H1 (cell line): ENCODE measurements around the gene PRR4. TPM values are rescaled to one million over a fixed set of nuclear protein-coding genes. Genes with fewer than 3 reads are reported as not detected.

Source experiments
- ASH2L ChIP-seq: fragments of 200-600, 300-600 bp; sonication (generic); IDR thresholded peaks from one replicate; pipeline ENCODE4 v1.7.1; 2017; ENCODE audit warnings: low read length
- CBX8 ChIP-seq: fragments of 300-800, 300-1000 bp; sonication (generic); IDR thresholded peaks from 2 replicates; pipeline ENCODE4 v1.7.1; 2016; ENCODE audit warnings: low read depth, low read length, borderline replicate concordance
- GTF2F1 ChIP-seq: IDR thresholded peaks from 2 replicates; pipeline ENCODE4 v1.6.1; 2012; ENCODE audit warnings: low read depth, low read length, improper control_type of control experiment, borderline replicate concordance
- JUN ChIP-seq: IDR thresholded peaks from 2 replicates; pipeline ENCODE4 v1.6.1; 2011; ENCODE audit warnings: low read depth, mild to moderate bottlenecking, improper control_type of control experiment, low read length
- RFX5 ChIP-seq: IDR thresholded peaks from 2 replicates; pipeline ENCODE4 v1.6.1; 2011; ENCODE audit warnings: low read depth, low read length, improper control_type of control experiment, borderline replicate concordance
- RNF2 ChIP-seq: fragments of 200-900, 300-1000 bp; sonication (generic); IDR thresholded peaks from 2 replicates; pipeline ENCODE4 v1.7.1; 2016; ENCODE audit warnings: borderline replicate concordance, low read depth, mild to moderate bottlenecking, antibody characterized with exemption, low read length; ENCODE audit not compliant: poor library complexity, severe bottlenecking; ENCODE audit errors: missing control alignments
- SIX5 ChIP-seq: IDR thresholded peaks from 2 replicates; pipeline ENCODE4 v1.6.1; 2011; ENCODE audit warnings: mild to moderate bottlenecking, low read depth, low read length
- polyA plus RNA-seq, 7 experiments: library from polyadenylated mRNA; depleted of rRNA in 3 of 7; stranded (reverse) in 5 of 7; unstranded in 2 of 7; fragments of >200 nt in 5 of 7; fragments of 200-250 nt in 2 of 7; gene quantifications; 1 replicate in 5 of 7; 2 replicates in 1 of 7; 4 replicates in 1 of 7; pipeline versions ENCODE4 v1.2.1 to v1.2.3, GENCODE V29; 2011 to 2013; ENCODE audit warnings: missing spikeins in 2 of 7, mixed read lengths in 2 of 7
- total RNA-seq: library from RNA; stranded (reverse); fragmentation: NEBNext Ultra II Directional; extraction: Animal tissue kit (Norgen Biotek cat#: 25700); gene quantifications from 2 replicates; pipeline ENCODE4 v1.2.1, GENCODE V29; 2021
- TF ChIP-seq, protein P1 (sequence below): fragments of 300-600 bp; sonication (generic); IDR thresholded peaks from 2 replicates; pipeline ENCODE4 v1.7.1; 2012; ENCODE audit warnings: low read length, moderate library complexity, mild to moderate bottlenecking, inconsistent platforms; ENCODE audit not compliant: insufficient replicate concordance

Gene PRR4
- total and polyA plus RNA-seq, 2 of the 8 experiments (the other 6 are each of a cell fraction or from before 2014, with no cell fraction given), result 11.2 TPM; not detected in 1

DNA sequence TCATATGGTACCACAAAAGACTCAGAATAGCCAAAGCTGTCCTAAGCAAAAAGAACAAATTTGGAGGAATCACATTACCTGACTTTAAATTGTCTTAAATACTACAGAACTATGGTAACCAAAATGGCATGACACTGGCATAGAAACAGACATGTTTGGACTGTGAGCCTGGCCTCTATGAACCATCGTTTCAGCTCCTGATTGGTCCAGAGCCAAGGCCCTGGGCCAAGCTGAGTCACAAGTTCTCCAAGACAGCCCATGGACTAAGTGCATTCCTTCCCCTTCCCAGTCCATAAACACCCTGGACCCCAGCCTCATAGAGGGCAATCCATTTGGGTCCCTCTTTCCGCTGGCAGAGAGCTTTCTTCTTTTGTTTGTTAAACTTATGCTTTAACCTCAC is 12.1 kb upstream of the PRR4 start (continued):
- TF ChIP-seq, protein P1, sequence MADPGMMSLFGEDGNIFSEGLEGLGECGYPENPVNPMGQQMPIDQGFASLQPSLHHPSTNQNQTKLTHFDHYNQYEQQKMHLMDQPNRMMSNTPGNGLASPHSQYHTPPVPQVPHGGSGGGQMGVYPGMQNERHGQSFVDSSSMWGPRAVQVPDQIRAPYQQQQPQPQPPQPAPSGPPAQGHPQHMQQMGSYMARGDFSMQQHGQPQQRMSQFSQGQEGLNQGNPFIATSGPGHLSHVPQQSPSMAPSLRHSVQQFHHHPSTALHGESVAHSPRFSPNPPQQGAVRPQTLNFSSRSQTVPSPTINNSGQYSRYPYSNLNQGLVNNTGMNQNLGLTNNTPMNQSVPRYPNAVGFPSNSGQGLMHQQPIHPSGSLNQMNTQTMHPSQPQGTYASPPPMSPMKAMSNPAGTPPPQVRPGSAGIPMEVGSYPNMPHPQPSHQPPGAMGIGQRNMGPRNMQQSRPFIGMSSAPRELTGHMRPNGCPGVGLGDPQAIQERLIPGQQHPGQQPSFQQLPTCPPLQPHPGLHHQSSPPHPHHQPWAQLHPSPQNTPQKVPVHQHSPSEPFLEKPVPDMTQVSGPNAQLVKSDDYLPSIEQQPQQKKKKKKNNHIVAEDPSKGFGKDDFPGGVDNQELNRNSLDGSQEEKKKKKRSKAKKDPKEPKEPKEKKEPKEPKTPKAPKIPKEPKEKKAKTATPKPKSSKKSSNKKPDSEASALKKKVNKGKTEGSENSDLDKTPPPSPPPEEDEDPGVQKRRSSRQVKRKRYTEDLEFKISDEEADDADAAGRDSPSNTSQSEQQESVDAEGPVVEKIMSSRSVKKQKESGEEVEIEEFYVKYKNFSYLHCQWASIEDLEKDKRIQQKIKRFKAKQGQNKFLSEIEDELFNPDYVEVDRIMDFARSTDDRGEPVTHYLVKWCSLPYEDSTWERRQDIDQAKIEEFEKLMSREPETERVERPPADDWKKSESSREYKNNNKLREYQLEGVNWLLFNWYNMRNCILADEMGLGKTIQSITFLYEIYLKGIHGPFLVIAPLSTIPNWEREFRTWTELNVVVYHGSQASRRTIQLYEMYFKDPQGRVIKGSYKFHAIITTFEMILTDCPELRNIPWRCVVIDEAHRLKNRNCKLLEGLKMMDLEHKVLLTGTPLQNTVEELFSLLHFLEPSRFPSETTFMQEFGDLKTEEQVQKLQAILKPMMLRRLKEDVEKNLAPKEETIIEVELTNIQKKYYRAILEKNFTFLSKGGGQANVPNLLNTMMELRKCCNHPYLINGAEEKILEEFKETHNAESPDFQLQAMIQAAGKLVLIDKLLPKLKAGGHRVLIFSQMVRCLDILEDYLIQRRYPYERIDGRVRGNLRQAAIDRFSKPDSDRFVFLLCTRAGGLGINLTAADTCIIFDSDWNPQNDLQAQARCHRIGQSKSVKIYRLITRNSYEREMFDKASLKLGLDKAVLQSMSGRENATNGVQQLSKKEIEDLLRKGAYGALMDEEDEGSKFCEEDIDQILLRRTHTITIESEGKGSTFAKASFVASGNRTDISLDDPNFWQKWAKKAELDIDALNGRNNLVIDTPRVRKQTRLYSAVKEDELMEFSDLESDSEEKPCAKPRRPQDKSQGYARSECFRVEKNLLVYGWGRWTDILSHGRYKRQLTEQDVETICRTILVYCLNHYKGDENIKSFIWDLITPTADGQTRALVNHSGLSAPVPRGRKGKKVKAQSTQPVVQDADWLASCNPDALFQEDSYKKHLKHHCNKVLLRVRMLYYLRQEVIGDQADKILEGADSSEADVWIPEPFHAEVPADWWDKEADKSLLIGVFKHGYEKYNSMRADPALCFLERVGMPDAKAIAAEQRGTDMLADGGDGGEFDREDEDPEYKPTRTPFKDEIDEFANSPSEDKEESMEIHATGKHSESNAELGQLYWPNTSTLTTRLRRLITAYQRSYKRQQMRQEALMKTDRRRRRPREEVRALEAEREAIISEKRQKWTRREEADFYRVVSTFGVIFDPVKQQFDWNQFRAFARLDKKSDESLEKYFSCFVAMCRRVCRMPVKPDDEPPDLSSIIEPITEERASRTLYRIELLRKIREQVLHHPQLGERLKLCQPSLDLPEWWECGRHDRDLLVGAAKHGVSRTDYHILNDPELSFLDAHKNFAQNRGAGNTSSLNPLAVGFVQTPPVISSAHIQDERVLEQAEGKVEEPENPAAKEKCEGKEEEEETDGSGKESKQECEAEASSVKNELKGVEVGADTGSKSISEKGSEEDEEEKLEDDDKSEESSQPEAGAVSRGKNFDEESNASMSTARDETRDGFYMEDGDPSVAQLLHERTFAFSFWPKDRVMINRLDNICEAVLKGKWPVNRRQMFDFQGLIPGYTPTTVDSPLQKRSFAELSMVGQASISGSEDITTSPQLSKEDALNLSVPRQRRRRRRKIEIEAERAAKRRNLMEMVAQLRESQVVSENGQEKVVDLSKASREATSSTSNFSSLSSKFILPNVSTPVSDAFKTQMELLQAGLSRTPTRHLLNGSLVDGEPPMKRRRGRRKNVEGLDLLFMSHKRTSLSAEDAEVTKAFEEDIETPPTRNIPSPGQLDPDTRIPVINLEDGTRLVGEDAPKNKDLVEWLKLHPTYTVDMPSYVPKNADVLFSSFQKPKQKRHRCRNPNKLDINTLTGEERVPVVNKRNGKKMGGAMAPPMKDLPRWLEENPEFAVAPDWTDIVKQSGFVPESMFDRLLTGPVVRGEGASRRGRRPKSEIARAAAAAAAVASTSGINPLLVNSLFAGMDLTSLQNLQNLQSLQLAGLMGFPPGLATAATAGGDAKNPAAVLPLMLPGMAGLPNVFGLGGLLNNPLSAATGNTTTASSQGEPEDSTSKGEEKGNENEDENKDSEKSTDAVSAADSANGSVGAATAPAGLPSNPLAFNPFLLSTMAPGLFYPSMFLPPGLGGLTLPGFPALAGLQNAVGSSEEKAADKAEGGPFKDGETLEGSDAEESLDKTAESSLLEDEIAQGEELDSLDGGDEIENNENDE, result no peak
- TF ChIP-seq CBX8 (no peak), ASH2L (no peak), RFX5 (no peak), JUN (no peak), GTF2F1 (no peak), RNF2 (no peak), SIX5 (no peak)
- TF ChIP-seq, all 59 proteins: peak for 0
